Anterior cingulate cortex (tissue), 58 donors: ENCODE results near the gene CEP85.

Experiments
- DNase-seq, 58 donors: peaks; one replicate each; lab custom pipeline; 2025; lab: John Stamatoyannopoulos, UW

CEP85 gene

GRCh38 chr1:26233903-26234643 is at the start of gene CEP85:
CEP85 (plus strand) TSS chr1:26234200; CDS start chr1:26239784, 5,584 bp downstream.
- DNase-seq = peak; percentile 88 to 99 (median 97)

GRCh38 chr1:26184883-26185282 is 49.1 kb upstream of the CEP85 start:
- DNase-seq = no peak

- no peak for DNase-seq
Observed at GRCh38 chr1:26187882-26188281, 46.1 kb upstream of the CEP85 start.

- no peak for DNase-seq
Observed at GRCh38 chr1:26188477-26188876, 45.5 kb upstream of the CEP85 start.

GRCh38 chr1:26189331-26189730 is 44.7 kb upstream of the CEP85 start:
- no peak for DNase-seq

- DNase-seq = no peak
Observed at GRCh38 chr1:26189751-26190275, 44.2 kb upstream of the CEP85 start.

GRCh38 chr1:26190373-26190987 is 43.5 kb upstream of the CEP85 start, which contains the start of gene CATSPER4:
CATSPER4 (plus strand) TSS chr1:26190602; CDS start chr1:26190628, 26 bp downstream.
- DNase-seq = peak in 4 of 58 donors; percentile 4 to 9 (median 6)

GRCh38 chr1:26191739-26192138 is 42.3 kb upstream of the CEP85 start:
- DNase-seq = no peak

GRCh38 chr1:26195805-26196204 is 38.2 kb upstream of the CEP85 start:
- no peak for DNase-seq

GRCh38 chr1:26197301-26197700 is 36.7 kb upstream of the CEP85 start:
- no peak for DNase-seq

GRCh38 chr1:26197813-26198212 is 36.2 kb upstream of the CEP85 start:
- no peak for DNase-seq

- DNase-seq = no peak
Observed at GRCh38 chr1:26200413-26200812, 33.6 kb upstream of the CEP85 start.

- no peak for DNase-seq
Observed at GRCh38 chr1:26203642-26204318, 30.2 kb upstream of the CEP85 start.

- DNase-seq = no peak
Observed at GRCh38 chr1:26210147-26210870, 23.7 kb upstream of the CEP85 start.

- no peak for DNase-seq
Observed at GRCh38 chr1:26212726-26213125, 21.3 kb upstream of the CEP85 start.

- DNase-seq = no peak
Observed at GRCh38 chr1:26213335-26213905, 20.6 kb upstream of the CEP85 start.

- DNase-seq = no peak
Observed at GRCh38 chr1:26215246-26215645, 18.8 kb upstream of the CEP85 start.

GRCh38 chr1:26218906-26219494 is 15.0 kb upstream of the CEP85 start:
- DNase-seq = no peak

- peak in 9 of 58 donors; percentile 1 to 24 (median 9) for DNase-seq
Observed at GRCh38 chr1:26220199-26220912, 13.6 kb upstream of the CEP85 start.
